ENCODE measurements around the gene CCDC71L. TPM values are rescaled to one million over a fixed set of nuclear protein-coding genes. Genes with fewer than 3 reads are reported as not detected.

CCDC71L gene
- total RNA-seq, 1 experiment from 2014 or later, result 21.1 TPM

DNA sequence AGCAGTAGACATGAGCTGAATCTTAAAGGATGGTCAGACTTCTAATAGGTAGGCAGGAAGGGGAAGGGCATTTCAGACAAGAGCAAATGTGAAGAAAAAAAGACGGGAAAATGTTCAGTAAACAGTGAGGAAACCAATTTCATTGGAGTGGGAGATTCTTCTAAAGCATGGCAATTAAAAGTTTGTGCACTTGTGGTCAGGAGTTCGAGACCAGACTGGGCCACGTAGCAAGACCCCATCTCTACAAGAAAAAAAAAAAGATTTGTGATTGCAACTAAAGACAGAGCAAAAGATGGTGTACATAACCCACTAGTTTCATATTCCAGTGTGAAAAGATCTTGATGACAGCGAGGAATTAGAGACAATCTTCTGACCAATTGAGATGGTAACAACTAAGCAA is 41.7 kb downstream of the CCDC71L start (continued):
- TF ChIP-seq, protein P1, sequence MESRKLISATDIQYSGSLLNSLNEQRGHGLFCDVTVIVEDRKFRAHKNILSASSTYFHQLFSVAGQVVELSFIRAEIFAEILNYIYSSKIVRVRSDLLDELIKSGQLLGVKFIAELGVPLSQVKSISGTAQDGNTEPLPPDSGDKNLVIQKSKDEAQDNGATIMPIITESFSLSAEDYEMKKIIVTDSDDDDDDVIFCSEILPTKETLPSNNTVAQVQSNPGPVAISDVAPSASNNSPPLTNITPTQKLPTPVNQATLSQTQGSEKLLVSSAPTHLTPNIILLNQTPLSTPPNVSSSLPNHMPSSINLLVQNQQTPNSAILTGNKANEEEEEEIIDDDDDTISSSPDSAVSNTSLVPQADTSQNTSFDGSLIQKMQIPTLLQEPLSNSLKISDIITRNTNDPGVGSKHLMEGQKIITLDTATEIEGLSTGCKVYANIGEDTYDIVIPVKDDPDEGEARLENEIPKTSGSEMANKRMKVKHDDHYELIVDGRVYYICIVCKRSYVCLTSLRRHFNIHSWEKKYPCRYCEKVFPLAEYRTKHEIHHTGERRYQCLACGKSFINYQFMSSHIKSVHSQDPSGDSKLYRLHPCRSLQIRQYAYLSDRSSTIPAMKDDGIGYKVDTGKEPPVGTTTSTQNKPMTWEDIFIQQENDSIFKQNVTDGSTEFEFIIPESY (IDR thresholded peaks at IDR 0.05; ENCODE audit: extremely low read depth, insufficient replicate concordance, low read length), result no peak

- H3K79me2 ChIP-seq (ENCODE audit: insufficient read depth, low read length), result no peaks in the 10 kb centered on the region
- BruUV-seq (replicated peaks), result no TSS peak
- RAD21 ChIA-PET (ENCODE audit: low non-redundant PET in 1 of 2, low total read pairs in 2 of 2, uncharacterized antibody in 2 of 2, unreplicated experiment in 2 of 2), result no interaction called here
Observed at GRCh38 chr7:106618480-106618879, 42.5 kb downstream of the CCDC71L start.

More at GRCh38 chr7:106618480-106618879, 42.5 kb downstream of the CCDC71L start:
- no peaks in the 10 kb centered on the region for H3K9me3 ChIP-seq (ENCODE audit: control insufficient read depth in 1 of 2, insufficient read depth in 1 of 2, low read depth in 1 of 2, low read length in 2 of 2)
- H4K20me1 ChIP-seq (ENCODE audit: insufficient read depth), result no peaks in the 10 kb centered on the region
- POLR2A ChIA-PET, result no interaction called here
- TF ChIP-seq SRF (IDR thresholded peaks at IDR 0.05; ENCODE audit: low read depth) (no peak), CEBPB (IDR thresholded peaks at IDR 0.05; ENCODE audit: low read depth) (no peak), CTCF (IDR thresholded peaks at IDR 0.05 in 2 of 3, conservative IDR thresholded peaks at IDR 0.05 in 1 of 3; ENCODE audit: borderline replicate concordance in 1 of 3, insufficient read depth in 1 of 3, low read depth in 2 of 3, low read length in 2 of 3) (no peak)
- TF ChIP-seq, protein P1 (IDR thresholded peaks at IDR 0.05; ENCODE audit: extremely low read depth, insufficient replicate concordance, low read length), result no peak
- TF ChIP-seq, protein P2, sequence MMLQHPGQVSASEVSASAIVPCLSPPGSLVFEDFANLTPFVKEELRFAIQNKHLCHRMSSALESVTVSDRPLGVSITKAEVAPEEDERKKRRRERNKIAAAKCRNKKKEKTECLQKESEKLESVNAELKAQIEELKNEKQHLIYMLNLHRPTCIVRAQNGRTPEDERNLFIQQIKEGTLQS (IDR thresholded peaks at IDR 0.05), result no peak
- H3K4me2 ChIP-seq (ENCODE audit: low read length), result no peak overlapping the region
- H3K36me3 ChIP-seq (ENCODE audit: control insufficient read depth in 1 of 2, insufficient read depth in 2 of 2, low read length in 2 of 2), result no peaks in the 10 kb centered on the region
- no peaks in the 10 kb centered on the region for H3K4me1 ChIP-seq (ENCODE audit: control insufficient read depth in 1 of 2, insufficient read depth in 2 of 2, low read length in 2 of 2)
- intact Hi-C loops (cut with micrococcal nuclease), result no loop called here
- CTCF ChIA-PET, result no interaction called here
- no peaks in the 10 kb centered on the region for H3K27me3 ChIP-seq (ENCODE audit: insufficient read depth, low read length)
- no peak overlapping the region for H3K27ac ChIP-seq (ENCODE audit: low read depth, low read length)
- no peaks in the 10 kb centered on the region for H3K9me2 ChIP-seq (ENCODE audit: insufficient read depth)
- DNase-seq (ENCODE audit: low read depth, low spot score) (no peak), ATAC-seq (no peak)
- H2AFZ ChIP-seq (ENCODE audit: low read depth, low read length, poor library complexity, severe bottlenecking), result no peak overlapping the region
- no peak overlapping the region for H3K9ac ChIP-seq (ENCODE audit: low read length)
- H3K4me3 ChIP-seq (replicated peaks in 1 of 2; ENCODE audit: low read depth in 1 of 2, low read length in 2 of 2), result no peak overlapping the region

Measured in HCT116 (cell line).